GM19455 (cell line): ENCODE data around the gene CFAP97.

Experiments used
- ATAC-seq: cut with Tn5 transposase; IDR thresholded peaks from one replicate; pipeline ENCODE4 v1.9.1; 2021; ENCODE audit not compliant: unreplicated experiment

Gene CFAP97

DNA sequence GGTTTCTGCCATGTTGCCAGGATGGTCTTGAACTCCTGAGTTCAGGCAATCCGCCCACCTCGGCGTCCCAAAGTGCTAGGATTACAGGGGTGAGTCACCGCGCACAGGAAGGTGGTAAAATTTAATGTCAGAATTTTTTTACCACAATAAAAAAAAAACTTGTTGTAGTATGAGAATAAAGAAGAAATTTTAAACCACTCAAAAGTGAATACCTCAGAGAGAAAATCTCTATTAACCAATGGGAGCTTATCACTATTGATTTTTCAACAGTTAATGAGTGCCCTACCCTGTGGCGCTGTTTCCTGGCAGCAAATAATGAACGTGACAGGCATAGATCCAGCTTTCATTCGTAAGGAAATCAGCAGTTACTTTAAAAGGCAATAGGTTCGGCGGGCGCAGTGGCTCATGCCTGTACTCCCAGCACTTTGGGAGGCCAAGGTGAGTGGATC is 93.4 kb downstream of the CFAP97 start:
- no peak for ATAC-seq

DNA sequence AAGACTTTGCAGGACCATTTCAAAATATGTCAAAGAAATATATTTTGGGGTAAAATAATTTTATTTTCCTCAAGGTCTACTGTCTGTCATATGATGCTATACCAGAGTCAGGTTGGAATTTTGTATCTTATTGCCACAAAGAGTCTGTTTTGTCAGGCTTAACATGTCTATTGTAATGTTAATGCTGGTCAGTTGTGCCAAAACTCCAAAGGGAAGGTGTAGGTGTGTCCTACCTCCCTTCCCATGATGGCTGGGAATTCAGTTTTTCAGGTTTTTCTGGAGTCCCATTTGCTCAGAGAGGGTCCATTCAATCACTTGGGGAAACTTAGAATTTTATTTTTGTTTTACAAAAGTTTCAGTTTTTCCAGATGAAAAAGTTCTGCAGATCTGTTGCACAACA is 94.1 kb downstream of the CFAP97 start:
- ATAC-seq: no peak
